Gastroesophageal sphincter (tissue), 4 donors: ENCODE data around the gene CASP10. TPM values are rescaled to one million over a fixed set of nuclear protein-coding genes. Genes with fewer than 3 reads are reported as not detected.

Source experiments
- ATAC-seq: fragments of 150-250 bp; one replicate; pipeline ENCODE4 v1.9.1; 2016; ENCODE audit warnings: mild to moderate bottlenecking, moderate library complexity
- H3K27ac ChIP-seq, 4 donors: fragments of 200-600 bp; sonication (generic) in 3 of 4; 1 replicate in 3 of 4; 2 replicates in 1 of 4; pipeline ENCODE4 v1.5.1; 2016 to 2019
- H3K27me3 ChIP-seq: fragments of 200-600 bp; sonication (generic); one replicate; pipeline ENCODE4 v1.5.1; 2019
- H3K36me3 ChIP-seq, 2 donors: fragments of 200-600 bp; sonication (generic); one replicate each; pipeline ENCODE4 v1.5.1; 2019; ENCODE audit warnings: control low read depth in 1 of 2
- H3K4me1 ChIP-seq, 3 donors: fragments of 200-600 bp; sonication (generic); 1 replicate in 2 of 3; 2 replicates in 1 of 3; pipeline ENCODE4 v1.5.1; 2016 to 2019; ENCODE audit warnings: control low read depth in 2 of 3
- H3K4me3 ChIP-seq, 2 donors: fragments of 200-600 bp; sonication (generic); one replicate each; pipeline ENCODE4 v1.5.1; 2019; ENCODE audit warnings: mild to moderate bottlenecking in 1 of 2, moderate library complexity in 1 of 2
- H3K9me3 ChIP-seq, 3 donors: fragments of 200-600 bp; sonication (generic); one replicate each; pipeline ENCODE4 v1.5.1; 2017 to 2019; ENCODE audit warnings: control low read depth in 2 of 3
- CTCF ChIP-seq, 4 experiments: fragments of 200-600 bp in 2 of 4; fragments of 450-650 bp in 2 of 4; sonication (generic) in 1 of 4; IDR thresholded peaks; one replicate each; pipeline ENCODE4 v1.5.1; 2017 to 2019; ENCODE audit warnings: antibody characterized with exemption in 4 of 4, mild to moderate bottlenecking in 2 of 4, moderate library complexity in 2 of 4
- EP300 ChIP-seq: sonication (generic); formaldehyde crosslinking; IDR thresholded peaks from one replicate; pipeline ENCODE4 v1.6.1; 2017; ENCODE audit warnings: antibody characterized with exemption, mild to moderate bottlenecking
- POLR2A ChIP-seq, 2 donors: fragments of 450-650 bp; IDR thresholded peaks; one replicate each; pipeline ENCODE4 v1.6.1; 2017; ENCODE audit warnings: antibody characterized with exemption in 2 of 2, mild to moderate bottlenecking in 2 of 2, moderate library complexity in 1 of 2
- POLR2AphosphoS5 ChIP-seq: sonication (generic); formaldehyde crosslinking; IDR thresholded peaks from one replicate; pipeline ENCODE4 v1.6.1; 2017; ENCODE audit warnings: antibody characterized with exemption
- WGBS, 2 donors: methylation state at CpG; one replicate each; pipeline ENCODE4 v1.1.5; 2018; ENCODE audit warnings: low coverage in 1 of 2; 5-methylcytosine and 5-hydroxymethylcytosine counted together
- total RNA-seq, 4 donors: library from RNA; depleted of rRNA; stranded (reverse); fragments of >200 nt; gene quantifications; one replicate each; pipeline ENCODE4 v1.1.0, GENCODE V29; 2016

The CASP10 gene
- total RNA-seq, 4 donors from 2014 or later, result 2.6 to 7.5 (median 6.3) TPM

DNA sequence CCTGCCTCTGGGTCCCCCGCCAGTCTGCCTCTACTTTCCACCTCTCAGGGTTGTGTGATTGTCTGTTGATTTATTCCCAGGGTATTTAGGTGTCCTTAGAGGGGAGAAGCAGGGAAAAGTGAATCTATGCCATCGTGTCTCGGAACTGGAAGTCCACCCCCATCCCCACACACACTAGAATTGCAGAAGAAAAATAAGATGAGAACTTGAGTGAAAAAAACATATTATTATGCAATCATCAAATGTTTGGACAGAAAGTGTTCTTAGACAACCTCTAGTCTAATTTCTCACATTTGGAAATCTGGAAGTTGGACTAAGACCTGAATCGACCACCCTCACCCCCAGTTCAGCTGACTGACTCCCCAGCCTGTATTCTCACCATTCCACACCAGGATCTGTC lies 63.3 kb downstream of the CASP10 start:
- WGBS, 2 donors, result 72 to 80% methylated on average over 2 to 3 of the region's 4 CpGs
- peak; percentile 7 for ATAC-seq

DNA sequence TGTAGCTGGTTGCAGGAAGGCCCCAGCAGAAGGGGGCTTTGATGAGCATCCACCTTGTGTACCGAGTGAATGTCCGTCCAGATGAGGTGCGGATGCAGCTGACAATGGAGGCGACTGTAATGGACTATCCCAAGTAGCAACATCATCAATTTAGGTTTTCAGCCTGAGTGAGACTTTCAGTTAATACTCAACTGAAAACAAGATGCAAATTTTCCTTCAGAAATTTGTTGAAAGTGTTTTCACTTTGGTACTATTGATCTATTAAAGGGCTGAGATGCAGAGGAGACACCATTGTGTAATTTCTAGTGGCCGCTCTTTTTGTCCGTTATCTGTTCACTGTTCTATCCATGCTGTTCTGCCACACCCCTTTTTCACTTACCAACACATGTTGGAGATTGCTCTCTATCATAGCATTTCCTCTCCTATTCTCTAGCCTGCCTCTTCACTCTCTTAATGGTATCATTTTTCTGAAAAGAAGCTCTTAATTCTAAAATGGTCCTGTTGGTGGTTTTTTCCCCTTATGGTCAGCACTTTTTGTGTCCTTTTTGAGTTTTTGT lies 65.4 kb downstream of the CASP10 start:
- no peak overlapping the region for H3K4me3 ChIP-seq
- H3K4me1 ChIP-seq, result no peaks in the 10 kb centered on the region
- no peak overlapping the region for H3K27ac ChIP-seq
- no peaks in the 10 kb centered on the region for H3K36me3 ChIP-seq
- H3K27me3 ChIP-seq, result no peaks in the 10 kb centered on the region
- ATAC-seq, result no peak
- no peaks in the 10 kb centered on the region for H3K9me3 ChIP-seq
- 92 to 95% methylated on average over 6 of the region's 6 CpGs for WGBS, 2 donors
- no peak for TF ChIP-seq EP300
- TF ChIP-seq CTCF (IDR thresholded peaks at IDR 0.05), result no peak
- TF ChIP-seq POLR2AphosphoS5, result no peak
- no peak for TF ChIP-seq POLR2A (IDR thresholded peaks at IDR 0.05)

More for the DNA sequence above, 63.3 kb downstream of the CASP10 start:
- no peak overlapping the region for H3K4me3 ChIP-seq
- H3K4me1 ChIP-seq, result no peaks in the 10 kb centered on the region
- H3K9me3 ChIP-seq, result no peaks in the 10 kb centered on the region
- no peak overlapping the region for H3K27ac ChIP-seq
- H3K27me3 ChIP-seq, result no peaks in the 10 kb centered on the region
- no peaks in the 10 kb centered on the region for H3K36me3 ChIP-seq
- TF ChIP-seq CTCF (IDR thresholded peaks at IDR 0.05), result no peak
- TF ChIP-seq POLR2AphosphoS5, result no peak
- no peak for TF ChIP-seq POLR2A (IDR thresholded peaks at IDR 0.05)
- no peak for TF ChIP-seq EP300

DNA sequence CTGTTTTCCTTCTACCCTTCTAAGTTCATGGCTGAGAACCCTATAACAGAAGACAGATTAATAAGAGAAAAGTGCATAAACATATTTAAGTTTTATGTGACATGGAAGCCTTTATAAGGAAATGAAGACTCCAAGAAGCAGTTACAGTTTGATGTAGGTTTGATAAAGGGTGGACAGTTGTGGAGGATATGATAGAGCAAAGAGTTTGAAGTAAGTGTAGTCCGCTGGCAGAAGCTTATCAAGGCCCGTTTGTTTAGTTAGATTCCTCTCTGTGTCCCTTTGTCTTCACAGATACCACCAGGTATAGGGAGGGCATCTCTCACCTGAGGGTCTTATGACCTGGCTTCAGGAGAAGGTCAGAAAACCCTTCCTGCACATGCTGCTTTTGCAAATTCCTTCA lies 66.9 kb downstream of the CASP10 start:
- peaks cover 0 to 9% (median 0%) of the 10 kb centered on the region in 3 donors for H3K4me1 ChIP-seq
- no peaks in the 10 kb centered on the region for H3K9me3 ChIP-seq
- 44 to 77% methylated on average over 2 of the region's 2 CpGs for WGBS, 2 donors
- no peak for ATAC-seq
- H3K4me3 ChIP-seq, result no peak overlapping the region
- no peak overlapping the region for H3K27ac ChIP-seq
- TF ChIP-seq POLR2A (IDR thresholded peaks at IDR 0.05), result no peak
- no peak for TF ChIP-seq POLR2AphosphoS5
- TF ChIP-seq CTCF (IDR thresholded peaks at IDR 0.05), result no peak
- no peak for TF ChIP-seq EP300
- no peaks in the 10 kb centered on the region for H3K36me3 ChIP-seq
- H3K27me3 ChIP-seq, result no peaks in the 10 kb centered on the region

DNA sequence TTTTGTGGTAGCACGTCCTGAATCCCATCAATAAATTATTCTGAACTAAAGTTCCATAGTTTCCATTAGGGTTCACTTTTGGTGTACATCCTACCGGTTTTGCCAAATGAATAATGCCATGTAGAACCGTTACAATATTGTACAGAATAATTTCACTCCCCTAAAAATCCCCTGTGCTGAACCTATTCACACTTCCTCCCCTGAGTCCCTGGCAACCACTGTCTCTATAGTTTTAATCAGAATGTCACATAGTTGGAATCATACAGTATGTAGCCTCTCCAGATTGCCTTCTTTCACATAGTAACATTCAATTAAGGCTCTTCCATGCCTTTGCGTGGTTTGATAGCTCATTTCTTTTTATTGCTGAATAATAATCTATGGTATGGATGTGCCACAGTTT lies 67.8 kb downstream of the CASP10 start:
- Histone ChIP-seq H3K27ac (no peak overlapping the region), H3K9me3 (no peaks in the 10 kb centered on the region), H3K4me1 (peaks cover 0 to 10% (median 0%) of the 10 kb centered on the region in 3 donors), H3K4me3 (no peak overlapping the region), H3K36me3 (no peaks in the 10 kb centered on the region), H3K27me3 (no peaks in the 10 kb centered on the region)
- ATAC-seq, result no peak
- TF ChIP-seq POLR2AphosphoS5, result no peak
- no peak for TF ChIP-seq EP300
- no peak for TF ChIP-seq CTCF (IDR thresholded peaks at IDR 0.05)
- no peak for TF ChIP-seq POLR2A (IDR thresholded peaks at IDR 0.05)
- 85 to 97% methylated on average over 4 of the region's 4 CpGs for WGBS, 2 donors

GRCh38 chr2:201254081-201254730 lies 71.3 kb downstream of the CASP10 start:
- Histone ChIP-seq H3K4me1 (peaks cover 0 to 28% (median under 1%) of the 10 kb centered on the region in 3 donors), H3K4me3 (no peak overlapping the region), H3K9me3 (no peaks in the 10 kb centered on the region), H3K27ac (peak overlapping the region in 1 of 4 donors; percentile 57), H3K36me3 (no peaks in the 10 kb centered on the region), H3K27me3 (no peaks in the 10 kb centered on the region)
- whole genome bisulfite sequencing, 2 donors, result 37 to 40% methylated on average over 5 of the region's 5 CpGs
- TF ChIP-seq CTCF (IDR thresholded peaks at IDR 0.05), result no peak
- ATAC-seq, result no peak
